Vagina (tissue), 2 donors: ENCODE measurements around the gene PTPRN2. TPM values are rescaled to one million over a fixed set of nuclear protein-coding genes. Genes with fewer than 3 reads are reported as not detected.

Source experiments
- DNase-seq, 2 donors: peaks; one replicate each; pipeline ENCODE4 v3.0.0-alpha.2; 2017; ENCODE audit errors: extremely low spot score in 2 of 2
- H3K27ac ChIP-seq: fragments of 200-600 bp; sonication (generic); one replicate; pipeline ENCODE4 v1.5.1; 2019
- H3K27me3 ChIP-seq: fragments of 200-600 bp; sonication (generic); one replicate; pipeline ENCODE4 v1.5.1; 2019
- H3K36me3 ChIP-seq, 2 donors: fragments of 200-600 bp; sonication (generic); one replicate each; pipeline ENCODE4 v1.5.1; 2017 to 2019
- H3K4me1 ChIP-seq: fragments of 200-600 bp; sonication (generic); one replicate; pipeline ENCODE4 v1.5.1; 2019
- H3K4me3 ChIP-seq, 2 donors: fragments of 200-600 bp; sonication (generic); 1 replicate in 1 of 2; 2 replicates in 1 of 2; pipeline ENCODE4 v1.5.1; 2016 to 2019
- H3K9me3 ChIP-seq: fragments of 200-600 bp; sonication (generic); one replicate; pipeline ENCODE4 v1.5.1; 2019
- POLR2A ChIP-seq, 2 donors: fragments of 450-650 bp; IDR thresholded peaks; one replicate each; pipeline ENCODE4 v1.6.1; 2017; ENCODE audit warnings: antibody characterized with exemption in 2 of 2, mild to moderate bottlenecking in 2 of 2, moderate library complexity in 2 of 2
- POLR2AphosphoS5 ChIP-seq, 2 donors: sonication (generic); formaldehyde crosslinking; IDR thresholded peaks; one replicate each; pipeline ENCODE4 v1.9.0; 2017; ENCODE audit warnings: antibody characterized with exemption in 2 of 2, mild to moderate bottlenecking in 2 of 2, low read depth in 1 of 2; ENCODE audit not compliant: insufficient read depth in 1 of 2
- intact Hi-C: fragments of 100-400 bp; cut with DNase I; formaldehyde crosslinking; loops from one replicate; pipeline ENCODE4 v1.15.1; 2023
- total RNA-seq: library from RNA; depleted of rRNA; stranded (reverse); fragments of >200 nt; gene quantifications from one replicate; pipeline ENCODE4 v1.2.3, GENCODE V29; 2016
- TF ChIP-seq, protein P1 (sequence below), 3 experiments: fragments of 450-650 bp in 2 of 3; fragments of 200-600 bp in 1 of 3; sonication (generic) in 1 of 3; IDR thresholded peaks; one replicate each; pipeline ENCODE4 v1.5.1; 2017 to 2019; ENCODE audit warnings: antibody characterized with exemption in 3 of 3, mild to moderate bottlenecking in 2 of 3, moderate library complexity in 2 of 3

Gene PTPRN2
- total RNA-seq, 1 donor from 2014 or later: 7.4 TPM

DNA sequence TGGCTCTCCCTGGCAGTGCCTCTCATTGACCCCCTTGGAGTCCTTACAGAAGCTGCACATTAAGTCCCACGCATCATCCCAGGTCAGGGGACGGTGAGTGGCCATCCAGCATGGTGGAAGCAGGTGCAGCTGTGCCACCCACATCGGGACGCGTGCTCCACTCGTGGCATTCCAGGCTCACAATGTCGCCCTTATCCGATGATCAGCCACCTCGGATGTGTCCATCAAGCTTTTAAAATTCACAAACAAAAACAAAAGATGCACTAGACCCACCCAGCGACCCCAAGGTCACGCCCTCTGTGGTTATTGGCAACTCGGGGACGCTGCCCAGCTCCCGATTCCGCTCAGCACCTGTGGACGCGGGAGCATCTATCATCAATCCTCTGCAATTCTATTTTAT, 530.9 kb downstream of the PTPRN2 start:
- Histone ChIP-seq H3K27me3 (no peaks in the 10 kb centered on the region), H3K9me3 (no peaks in the 10 kb centered on the region), H3K4me3 (no peak overlapping the region), H3K36me3 (no peaks in the 10 kb centered on the region), H3K4me1 (no peaks in the 10 kb centered on the region), H3K27ac (no peak overlapping the region)
- DNase-seq: no peak
- intact Hi-C loops: no loop called here
- no peak for TF ChIP-seq POLR2A (IDR thresholded peaks at IDR 0.05)
- no peak for TF ChIP-seq POLR2AphosphoS5 (IDR thresholded peaks at IDR 0.05; ENCODE audit: insufficient read depth in 1 of 2, low read depth in 1 of 2)
- TF ChIP-seq, protein P1, sequence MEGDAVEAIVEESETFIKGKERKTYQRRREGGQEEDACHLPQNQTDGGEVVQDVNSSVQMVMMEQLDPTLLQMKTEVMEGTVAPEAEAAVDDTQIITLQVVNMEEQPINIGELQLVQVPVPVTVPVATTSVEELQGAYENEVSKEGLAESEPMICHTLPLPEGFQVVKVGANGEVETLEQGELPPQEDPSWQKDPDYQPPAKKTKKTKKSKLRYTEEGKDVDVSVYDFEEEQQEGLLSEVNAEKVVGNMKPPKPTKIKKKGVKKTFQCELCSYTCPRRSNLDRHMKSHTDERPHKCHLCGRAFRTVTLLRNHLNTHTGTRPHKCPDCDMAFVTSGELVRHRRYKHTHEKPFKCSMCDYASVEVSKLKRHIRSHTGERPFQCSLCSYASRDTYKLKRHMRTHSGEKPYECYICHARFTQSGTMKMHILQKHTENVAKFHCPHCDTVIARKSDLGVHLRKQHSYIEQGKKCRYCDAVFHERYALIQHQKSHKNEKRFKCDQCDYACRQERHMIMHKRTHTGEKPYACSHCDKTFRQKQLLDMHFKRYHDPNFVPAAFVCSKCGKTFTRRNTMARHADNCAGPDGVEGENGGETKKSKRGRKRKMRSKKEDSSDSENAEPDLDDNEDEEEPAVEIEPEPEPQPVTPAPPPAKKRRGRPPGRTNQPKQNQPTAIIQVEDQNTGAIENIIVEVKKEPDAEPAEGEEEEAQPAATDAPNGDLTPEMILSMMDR (IDR thresholded peaks at IDR 0.05): no peak

DNA sequence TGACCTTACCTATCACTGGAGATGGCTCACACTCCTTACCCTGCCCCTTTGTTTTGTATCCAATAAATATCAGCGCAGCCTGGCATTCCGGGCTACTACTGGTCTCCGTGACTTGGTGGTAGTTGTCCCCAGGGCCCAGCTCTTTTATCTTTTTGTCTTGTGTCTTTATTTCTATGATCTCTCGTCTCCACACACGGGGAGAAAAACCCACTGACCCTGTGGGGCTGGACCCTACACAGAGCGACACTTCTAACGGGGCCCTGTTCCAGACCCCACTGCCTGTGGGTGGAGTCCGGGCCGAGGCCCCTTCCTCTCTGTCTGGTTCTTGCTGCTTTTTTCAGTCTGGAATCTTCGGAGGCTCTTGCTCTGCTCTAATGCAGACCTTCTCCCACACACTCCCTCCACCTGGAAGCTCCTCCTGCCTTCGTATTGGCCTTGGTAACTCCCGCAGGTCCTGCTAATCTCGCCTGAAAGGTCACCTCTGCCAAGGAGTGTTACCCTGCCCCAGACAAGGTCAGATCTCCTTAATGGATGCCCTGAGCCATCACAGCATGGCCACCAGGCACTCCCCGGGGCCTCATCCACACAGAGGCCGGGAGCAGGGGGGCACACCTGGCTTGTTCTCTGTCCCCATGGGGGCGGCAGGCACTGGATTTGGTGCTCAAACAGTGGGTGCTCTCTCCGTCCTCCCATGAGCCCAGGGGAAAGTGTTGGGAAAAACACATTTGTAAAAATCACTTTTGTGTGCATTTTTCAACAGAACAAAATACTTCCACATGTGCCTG, 531.7 kb downstream of the PTPRN2 start:
- H3K27ac ChIP-seq: no peak overlapping the region
- H3K4me1 ChIP-seq: no peaks in the 10 kb centered on the region
- no peaks in the 10 kb centered on the region for H3K27me3 ChIP-seq
- no peak overlapping the region for H3K4me3 ChIP-seq
- H3K36me3 ChIP-seq: no peaks in the 10 kb centered on the region
- DNase-seq: no peak
- H3K9me3 ChIP-seq: no peaks in the 10 kb centered on the region
- intact Hi-C loops: no loop called here
- TF ChIP-seq POLR2A (IDR thresholded peaks at IDR 0.05) (no peak), POLR2AphosphoS5 (IDR thresholded peaks at IDR 0.05; ENCODE audit: insufficient read depth in 1 of 2, low read depth in 1 of 2) (no peak)
- TF ChIP-seq, protein P1 (IDR thresholded peaks at IDR 0.05): no peak

DNA sequence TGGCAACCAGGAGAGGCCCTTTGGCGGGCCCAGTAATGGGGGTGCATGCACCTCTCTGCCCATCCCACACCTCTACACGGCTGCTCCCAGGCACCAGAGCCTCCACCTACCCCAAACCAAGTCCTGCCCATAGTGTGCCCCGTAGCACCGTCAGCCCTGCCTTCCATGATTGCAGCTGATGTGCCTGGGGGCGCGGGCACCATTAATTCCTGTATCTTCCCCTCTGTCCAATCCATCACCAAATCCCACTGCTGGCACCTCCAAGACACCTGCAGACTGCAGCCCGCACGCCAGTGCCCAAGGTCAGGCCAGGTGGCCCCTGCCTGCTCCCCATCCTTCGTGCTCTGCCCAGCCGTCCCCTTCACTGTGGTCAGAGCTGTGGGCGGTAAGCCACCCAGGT, 533.0 kb downstream of the PTPRN2 start:
- H3K27me3 ChIP-seq: no peaks in the 10 kb centered on the region
- no peak overlapping the region for H3K4me3 ChIP-seq
- no peak overlapping the region for H3K27ac ChIP-seq
- TF ChIP-seq POLR2AphosphoS5 (IDR thresholded peaks at IDR 0.05; ENCODE audit: insufficient read depth in 1 of 2, low read depth in 1 of 2) (no peak), POLR2A (IDR thresholded peaks at IDR 0.05) (no peak)
- TF ChIP-seq, protein P1 (IDR thresholded peaks at IDR 0.05): no peak
- no peaks in the 10 kb centered on the region for H3K36me3 ChIP-seq
- no peak for DNase-seq
- no peaks in the 10 kb centered on the region for H3K4me1 ChIP-seq
- intact Hi-C loops: no loop called here
- no peaks in the 10 kb centered on the region for H3K9me3 ChIP-seq

DNA sequence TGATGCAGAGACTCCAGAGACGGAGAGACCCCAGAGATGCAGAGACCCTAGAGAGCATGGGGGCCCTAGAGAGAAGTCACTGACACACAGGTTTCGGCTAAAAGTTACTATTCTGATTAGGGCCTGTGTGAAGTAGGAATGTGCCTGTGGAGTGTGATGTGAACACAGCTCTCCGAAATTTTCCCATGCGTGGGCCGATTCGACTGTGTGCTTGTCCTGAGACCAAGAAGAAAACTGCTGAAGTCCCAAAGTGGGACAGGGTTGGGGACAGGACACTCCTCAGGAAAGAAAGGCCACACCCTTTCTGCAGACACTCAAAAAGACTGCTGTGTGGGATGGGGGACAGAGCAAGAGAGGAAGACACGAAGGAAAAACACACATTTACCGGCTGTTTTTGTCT, 533.5 kb downstream of the PTPRN2 start:
- no peak for DNase-seq
- TF ChIP-seq POLR2A (IDR thresholded peaks at IDR 0.05): no peak
- TF ChIP-seq POLR2AphosphoS5 (IDR thresholded peaks at IDR 0.05; ENCODE audit: insufficient read depth in 1 of 2, low read depth in 1 of 2): no peak
- TF ChIP-seq, protein P1 (IDR thresholded peaks at IDR 0.05): no peak
- no peaks in the 10 kb centered on the region for H3K9me3 ChIP-seq
- no peak overlapping the region for H3K27ac ChIP-seq
- intact Hi-C loops: no loop called here
- H3K36me3 ChIP-seq: no peaks in the 10 kb centered on the region
- H3K27me3 ChIP-seq: no peaks in the 10 kb centered on the region
- H3K4me1 ChIP-seq: no peaks in the 10 kb centered on the region
- H3K4me3 ChIP-seq: no peak overlapping the region

DNA sequence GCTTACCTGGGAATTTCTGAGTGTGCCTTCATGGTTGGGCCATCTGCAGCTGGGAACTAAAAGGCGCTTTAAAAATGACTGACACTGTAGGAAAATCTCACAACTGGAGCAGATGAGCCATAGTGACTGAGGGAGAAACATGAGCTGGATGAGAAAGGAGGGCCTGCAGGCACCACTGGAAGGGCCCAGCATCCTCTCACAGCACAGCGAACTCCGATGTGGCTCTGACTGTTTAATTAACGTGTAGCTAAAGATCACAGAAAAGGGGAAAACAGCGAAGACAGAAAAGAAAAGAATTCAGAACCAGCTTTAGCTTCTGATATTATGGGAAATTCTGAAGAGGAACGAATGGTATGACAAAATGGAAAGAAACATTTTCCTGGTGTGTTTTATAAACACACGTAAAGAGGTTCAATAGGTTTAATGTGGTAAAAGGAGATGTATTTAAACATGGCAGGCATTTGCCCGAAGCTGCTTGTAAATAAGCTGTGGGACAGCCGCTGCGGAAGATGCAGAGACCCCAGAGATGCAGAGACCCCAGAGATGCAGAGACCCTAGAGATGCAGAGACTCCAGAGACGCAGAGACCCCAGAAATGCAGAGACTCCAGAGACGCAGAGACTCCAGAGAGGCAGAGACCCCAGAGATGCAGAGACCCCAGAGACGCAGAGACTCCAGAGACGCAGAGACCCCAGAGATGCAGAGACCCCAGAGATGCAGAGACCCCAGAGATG, 534.3 kb downstream of the PTPRN2 start:
- intact Hi-C loops: no loop called here
- Histone ChIP-seq H3K4me1 (no peaks in the 10 kb centered on the region), H3K27me3 (no peaks in the 10 kb centered on the region), H3K36me3 (no peaks in the 10 kb centered on the region), H3K27ac (no peak overlapping the region), H3K9me3 (no peaks in the 10 kb centered on the region), H3K4me3 (no peak overlapping the region)
- TF ChIP-seq, protein P1 (IDR thresholded peaks at IDR 0.05): no peak
- TF ChIP-seq POLR2A (IDR thresholded peaks at IDR 0.05): no peak
- no peak for DNase-seq
